CD8-positive, alpha-beta memory T cell (primary cell): Measurements from ENCODE around the gene ATP9B. TPM values are rescaled to one million over a fixed set of nuclear protein-coding genes. Genes with fewer than 3 reads are reported as not detected.

Experiments
- CTCF ChIA-PET: fragments of 350-600 bp; sonication (Branson Sonifier 250); formaldehyde crosslinking; loops from one replicate; lab custom pipeline; 2021; ENCODE audit warnings: antibody characterized with exemption; lab: Charles Lee
- POLR2A ChIA-PET: fragments of 350-600 bp; sonication (Branson Sonifier 250); formaldehyde crosslinking; loops from one replicate; lab custom pipeline; 2021; ENCODE audit warnings: antibody characterized with exemption; lab: Charles Lee
- DNase-seq, 5 donors: peaks; one replicate each; pipeline versions ENCODE4 v3.0.0 to v3.0.0-alpha.2; 2020 to 2022; ENCODE audit warnings: mixed read lengths in 1 of 5
- H3K27ac ChIP-seq: one replicate; pipeline ENCODE4 v1.7.0; 2013; ENCODE audit warnings: low read depth, mild to moderate bottlenecking, low read length, moderate library complexity
- H3K27me3 ChIP-seq: 2 replicates; pipeline ENCODE4 v1.7.0; 2013; ENCODE audit warnings: low read length, mild to moderate bottlenecking; ENCODE audit not compliant: insufficient read depth, poor library complexity, severe bottlenecking
- H3K36me3 ChIP-seq: 2 replicates; pipeline ENCODE4 v1.7.0; 2013; ENCODE audit warnings: mild to moderate bottlenecking, low read length, moderate library complexity; ENCODE audit not compliant: insufficient read depth
- H3K4me1 ChIP-seq: 2 replicates; pipeline ENCODE4 v1.7.0; 2013; ENCODE audit warnings: mild to moderate bottlenecking, low read length, moderate library complexity; ENCODE audit not compliant: insufficient read depth
- H3K4me3 ChIP-seq: 2 replicates; pipeline ENCODE4 v1.7.0; 2013; ENCODE audit warnings: mild to moderate bottlenecking, low read length
- H3K9me3 ChIP-seq: 2 replicates; pipeline ENCODE4 v1.7.0; 2013; ENCODE audit warnings: mild to moderate bottlenecking, low read length
- H3K27ac Mint-ChIP-seq, 8 donors: one replicate each; pipeline ENCODE4 v1.8.0; 2020 to 2021; ENCODE audit warnings: mixed read lengths in 8 of 8, mild to moderate bottlenecking in 6 of 8, inconsistent platforms in 3 of 8, moderate library complexity in 3 of 8
- H3K27me3 Mint-ChIP-seq, 2 donors: one replicate each; pipeline ENCODE4 v1.8.0; 2020 to 2021; ENCODE audit warnings: mixed read lengths in 2 of 2, mild to moderate bottlenecking in 1 of 2, moderate library complexity in 1 of 2
- H3K36me3 Mint-ChIP-seq, 3 donors: one replicate each; pipeline ENCODE4 v1.8.0; 2020 to 2021; ENCODE audit warnings: mixed read lengths in 3 of 3, inconsistent platforms in 1 of 3, mild to moderate bottlenecking in 1 of 3
- H3K4me1 Mint-ChIP-seq, 3 donors: one replicate each; pipeline ENCODE4 v1.8.0; 2020 to 2021; ENCODE audit warnings: mixed read lengths in 3 of 3, inconsistent platforms in 1 of 3, mild to moderate bottlenecking in 1 of 3
- H3K4me3 Mint-ChIP-seq, 7 donors: one replicate each; pipeline ENCODE4 v1.8.0; 2020 to 2021; ENCODE audit warnings: mixed read lengths in 7 of 7, mild to moderate bottlenecking in 6 of 7, moderate library complexity in 4 of 7, inconsistent platforms in 2 of 7
- H3K9me3 Mint-ChIP-seq, 5 donors: one replicate each; pipeline ENCODE4 v1.8.0; 2020 to 2022; ENCODE audit warnings: mixed read lengths in 5 of 5, mild to moderate bottlenecking in 3 of 5, moderate library complexity in 2 of 5, inconsistent platforms in 1 of 5
- polyA plus RNA-seq: library from polyadenylated mRNA; unstranded; fragments of 300-500 nt; fragmentation: Illumina TruSeq; gene quantifications from one replicate; pipeline ENCODE4 v1.2.3, GENCODE V29; 2021
- total RNA-seq, 2 experiments: library from RNA; stranded (reverse); gene quantifications; one replicate each; pipeline ENCODE4 v1.2.3, GENCODE V29; 2021

Gene ATP9B
- total and polyA plus RNA-seq, 3 experiments from 2014 or later, result 22.0 to 23.4 (median 22.4) TPM

GRCh38 chr18:79203017-79203605, 133.9 kb downstream of the ATP9B start:
- H3K27me3 Mint-ChIP-seq, result no peaks in the 10 kb centered on the region
- no peak overlapping the region for H3K27ac ChIP-seq
- H3K4me1 ChIP-seq, result no peaks in the 10 kb centered on the region
- H3K9me3 ChIP-seq, result no peaks in the 10 kb centered on the region
- DNase-seq, result no peak
- no peaks in the 10 kb centered on the region for H3K27me3 ChIP-seq
- H3K4me1 Mint-ChIP-seq, result peaks cover 23 to 52% (median 36%) of the 10 kb centered on the region in 3 donors
- H3K27ac Mint-ChIP-seq, result peak overlapping the region in 7 of 8 donors; percentile 24 to 95 (median 56)
- ChIA-PET POLR2A (no interaction called here), CTCF (no interaction called here)
- H3K9me3 Mint-ChIP-seq, result no peaks in the 10 kb centered on the region
- no peak overlapping the region for H3K4me3 ChIP-seq
- no peak overlapping the region for H3K4me3 Mint-ChIP-seq
- H3K36me3 ChIP-seq, result no peaks in the 10 kb centered on the region
- H3K36me3 Mint-ChIP-seq, result peaks cover 15 to 27% (median 15%) of the 10 kb centered on the region in 3 donors

DNA sequence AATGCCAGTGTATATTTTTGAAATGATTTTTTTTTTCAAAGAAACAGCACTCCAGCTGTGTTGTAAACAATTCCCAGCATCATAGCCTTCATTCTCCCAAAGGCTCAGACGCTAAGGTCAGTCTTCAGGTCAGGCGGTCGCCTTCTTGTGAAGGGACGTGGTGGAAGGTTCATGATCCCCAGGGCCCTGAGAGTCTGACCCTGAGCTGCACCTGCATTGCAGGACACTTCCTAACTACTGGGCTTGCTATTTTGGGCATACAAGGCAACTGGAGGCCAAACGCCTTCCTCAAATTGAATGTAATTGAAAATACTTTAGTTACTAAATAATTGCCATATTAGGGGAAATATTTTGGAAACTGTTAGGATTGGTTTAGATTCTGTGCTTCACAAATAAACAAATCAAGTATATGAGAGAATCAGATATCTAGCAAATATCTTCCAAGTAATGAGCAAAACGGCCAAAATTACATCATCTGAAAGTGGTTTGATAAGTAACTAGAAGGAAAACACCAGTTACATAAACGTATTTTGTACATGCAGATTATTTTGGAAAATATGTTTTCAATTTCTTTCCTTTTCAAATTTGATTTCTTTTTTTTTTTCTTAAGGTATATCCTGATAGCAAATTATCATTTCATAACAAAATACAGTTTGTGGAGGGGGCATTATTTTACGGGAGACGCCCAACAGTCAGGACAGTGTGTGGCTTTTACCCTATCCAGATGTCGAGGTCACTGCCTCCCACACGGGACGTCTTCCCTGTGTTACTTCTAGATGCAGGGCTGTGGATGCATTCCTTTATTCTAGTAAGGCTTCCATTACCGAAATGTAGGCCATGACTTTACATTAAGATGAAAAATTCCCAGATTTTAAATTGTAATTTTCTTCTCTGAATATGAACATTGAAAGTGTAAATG, 136.0 kb downstream of the ATP9B start:
- Mint-ChIP-seq H3K27me3 (no peaks in the 10 kb centered on the region), H3K9me3 (no peaks in the 10 kb centered on the region), H3K36me3 (peaks cover 12 to 40% (median 14%) of the 10 kb centered on the region in 3 donors), H3K27ac (no peak overlapping the region), H3K4me1 (peaks cover 23 to 40% (median 28%) of the 10 kb centered on the region in 3 donors), H3K4me3 (no peak overlapping the region)
- POLR2A ChIA-PET, result no interaction called here
- Histone ChIP-seq H3K4me3 (no peak overlapping the region), H3K9me3 (no peaks in the 10 kb centered on the region), H3K4me1 (no peaks in the 10 kb centered on the region), H3K27ac (no peak overlapping the region), H3K27me3 (no peaks in the 10 kb centered on the region), H3K36me3 (no peaks in the 10 kb centered on the region)
- DNase-seq, result no peak
- CTCF ChIA-PET, result no interaction called here

DNA sequence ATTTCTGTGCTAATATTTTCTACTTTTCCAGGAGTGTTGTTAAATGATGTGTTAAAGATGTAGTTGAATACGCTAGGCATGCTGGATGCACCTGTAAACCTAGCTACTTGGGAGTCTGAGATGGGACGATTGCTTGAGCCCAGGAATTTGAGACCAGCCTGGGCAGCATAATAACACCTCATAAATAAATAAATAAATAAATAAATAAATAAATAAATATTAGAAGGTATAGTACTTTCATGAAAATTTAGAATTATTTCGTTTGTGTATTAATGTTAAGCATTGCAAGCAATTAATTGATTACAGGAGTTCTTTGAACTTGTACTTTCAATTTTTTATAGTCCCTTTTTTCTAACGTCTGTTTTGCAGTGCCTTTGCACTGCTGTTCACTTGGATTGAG, 137.2 kb downstream of the ATP9B start:
- Histone ChIP-seq H3K27ac (no peak overlapping the region), H3K4me3 (no peak overlapping the region), H3K36me3 (no peaks in the 10 kb centered on the region), H3K9me3 (no peaks in the 10 kb centered on the region), H3K27me3 (no peaks in the 10 kb centered on the region), H3K4me1 (no peaks in the 10 kb centered on the region)
- H3K4me3 Mint-ChIP-seq, result no peak overlapping the region
- peaks cover 18 to 32% (median 24%) of the 10 kb centered on the region in 3 donors for H3K4me1 Mint-ChIP-seq
- no peaks in the 10 kb centered on the region for H3K27me3 Mint-ChIP-seq
- no peak for DNase-seq
- CTCF ChIA-PET, result no interaction called here
- no peak overlapping the region for H3K27ac Mint-ChIP-seq
- POLR2A ChIA-PET, result no interaction called here
- H3K9me3 Mint-ChIP-seq, result no peaks in the 10 kb centered on the region
- peaks cover 9 to 42% (median 15%) of the 10 kb centered on the region in 3 donors for H3K36me3 Mint-ChIP-seq

DNA sequence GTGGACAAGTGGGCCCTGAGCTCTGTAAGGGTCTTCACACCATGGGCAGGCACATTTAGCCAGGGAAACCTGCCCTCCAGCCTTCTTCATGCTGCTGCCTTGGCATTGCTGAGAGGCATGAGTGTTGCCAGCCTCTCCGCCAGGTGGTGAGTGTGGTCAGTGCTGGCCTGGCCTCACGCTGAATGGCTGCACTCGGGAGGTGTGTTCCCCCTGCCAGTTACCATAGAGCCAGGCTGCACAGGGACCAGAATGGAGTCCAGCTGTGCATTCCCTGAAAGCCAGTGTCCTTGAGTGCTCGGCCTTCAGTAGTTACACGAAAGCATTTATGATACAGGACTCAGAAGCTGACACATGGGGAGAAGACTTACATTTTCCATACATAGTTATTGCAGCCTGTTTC, 139.7 kb downstream of the ATP9B start:
- H3K27me3 Mint-ChIP-seq, result no peaks in the 10 kb centered on the region
- DNase-seq, result no peak
- Histone ChIP-seq H3K27me3 (no peaks in the 10 kb centered on the region), H3K4me3 (no peak overlapping the region), H3K9me3 (no peaks in the 10 kb centered on the region), H3K36me3 (no peaks in the 10 kb centered on the region), H3K4me1 (no peaks in the 10 kb centered on the region), H3K27ac (no peak overlapping the region)
- H3K9me3 Mint-ChIP-seq, result no peaks in the 10 kb centered on the region
- peaks cover 7 to 20% (median 15%) of the 10 kb centered on the region in 3 donors for H3K4me1 Mint-ChIP-seq
- H3K27ac Mint-ChIP-seq, result peak overlapping the region in 1 of 8 donors; percentile 5
- H3K36me3 Mint-ChIP-seq, result peaks cover 9 to 45% (median 14%) of the 10 kb centered on the region in 3 donors
- H3K4me3 Mint-ChIP-seq, result no peak overlapping the region
- POLR2A ChIA-PET, result no interaction called here
- CTCF ChIA-PET, result no interaction called here

- Mint-ChIP-seq H3K9me3 (no peaks in the 10 kb centered on the region), H3K36me3 (peaks cover 9 to 44% (median 14%) of the 10 kb centered on the region in 3 donors), H3K27ac (peak overlapping the region in 2 of 8 donors; percentile 50 to 57), H3K27me3 (no peaks in the 10 kb centered on the region), H3K4me3 (no peak overlapping the region), H3K4me1 (peaks cover 7 to 20% (median 15%) of the 10 kb centered on the region in 3 donors)
- Histone ChIP-seq H3K4me3 (no peak overlapping the region), H3K36me3 (no peaks in the 10 kb centered on the region), H3K9me3 (no peaks in the 10 kb centered on the region), H3K4me1 (no peaks in the 10 kb centered on the region), H3K27ac (no peak overlapping the region), H3K27me3 (no peaks in the 10 kb centered on the region)
- DNase-seq, result no peak
- CTCF ChIA-PET, result no interaction called here
- POLR2A ChIA-PET, result no interaction called here
These were observed 141.1 kb downstream of the ATP9B start for GRCh38 chr18:79210002-79210910.

GRCh38 chr18:79211844-79212243, 142.7 kb downstream of the ATP9B start:
- Mint-ChIP-seq H3K9me3 (no peaks in the 10 kb centered on the region), H3K27me3 (no peaks in the 10 kb centered on the region), H3K36me3 (peaks cover 13 to 46% (median 17%) of the 10 kb centered on the region in 3 donors), H3K4me3 (no peak overlapping the region), H3K4me1 (peaks cover 7 to 15% (median 14%) of the 10 kb centered on the region in 3 donors), H3K27ac (peak overlapping the region in 1 of 8 donors; percentile 50)
- no peak overlapping the region for H3K4me3 ChIP-seq
- no peaks in the 10 kb centered on the region for H3K27me3 ChIP-seq
- no peaks in the 10 kb centered on the region for H3K36me3 ChIP-seq
- H3K27ac ChIP-seq, result no peak overlapping the region
- no peak for DNase-seq
- CTCF ChIA-PET, result no interaction called here
- no peaks in the 10 kb centered on the region for H3K4me1 ChIP-seq
- POLR2A ChIA-PET, result no interaction called here
- no peaks in the 10 kb centered on the region for H3K9me3 ChIP-seq

- H3K36me3 ChIP-seq, result no peaks in the 10 kb centered on the region
- H3K27ac ChIP-seq, result no peak overlapping the region
- no peak overlapping the region for H3K27ac Mint-ChIP-seq
- H3K27me3 ChIP-seq, result no peaks in the 10 kb centered on the region
- DNase-seq, result no peak
- H3K9me3 ChIP-seq, result no peaks in the 10 kb centered on the region
- H3K4me3 ChIP-seq, result no peak overlapping the region
- H3K36me3 Mint-ChIP-seq, result peaks cover 4 to 46% (median 19%) of the 10 kb centered on the region in 3 donors
- POLR2A ChIA-PET, result no interaction called here
- CTCF ChIA-PET, result no interaction called here
- H3K4me1 ChIP-seq, result no peaks in the 10 kb centered on the region
- no peaks in the 10 kb centered on the region for H3K27me3 Mint-ChIP-seq
- no peak overlapping the region for H3K4me3 Mint-ChIP-seq
- no peaks in the 10 kb centered on the region for H3K9me3 Mint-ChIP-seq
- H3K4me1 Mint-ChIP-seq, result peaks cover 8 to 15% (median 10%) of the 10 kb centered on the region in 3 donors
These were observed 144.9 kb downstream of the ATP9B start for GRCh38 chr18:79214056-79214455.
